ENCODE measurements around the gene MYRIP. TPM values are rescaled to one million over a fixed set of nuclear protein-coding genes. Genes with fewer than 3 reads are reported as not detected.

MYRIP gene
- total and polyA plus RNA-seq, 2 experiments from 2014 or later, result 1.5 to 1.8 TPM

DNA sequence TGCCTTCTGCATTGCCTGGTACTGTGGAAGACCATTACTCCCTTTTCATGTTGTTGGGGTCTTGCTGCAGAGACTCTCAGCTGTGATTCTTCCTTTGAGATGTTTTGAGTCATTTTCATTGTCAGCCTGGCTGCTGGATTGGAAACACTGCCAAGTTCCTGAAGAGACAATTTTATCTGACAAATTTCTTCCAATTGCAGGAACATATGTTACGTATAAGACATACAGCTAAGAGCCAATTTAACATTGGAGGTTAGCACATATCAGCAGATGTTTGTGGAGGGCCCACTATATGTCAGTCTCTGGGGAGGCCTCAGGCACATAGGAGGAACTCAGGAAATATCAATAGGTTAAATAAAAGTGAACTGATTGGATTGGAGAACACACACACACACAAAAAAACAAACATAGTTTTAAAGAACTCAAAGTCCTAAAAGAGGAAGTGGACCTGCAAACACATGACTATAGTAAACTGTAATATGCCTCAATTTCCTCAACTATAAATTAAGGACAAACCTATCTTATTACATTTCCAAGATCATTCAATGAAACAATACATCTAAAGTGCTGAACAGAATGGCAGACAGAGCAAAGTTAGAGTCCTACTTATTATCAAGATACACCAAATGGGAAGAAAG, 172.3 kb downstream of the MYRIP start:
- no peaks in the 10 kb centered on the region for H3K9me2 ChIP-seq (ENCODE audit: insufficient read depth)
- Mint-ChIP-seq H3K4me3 (no peak overlapping the region), H3K36me3 (ENCODE audit: low read depth) (no peaks in the 10 kb centered on the region; the same call in 2 of the 3 replicates), H3K27ac (no peak overlapping the region), H3K27me3 (ENCODE audit: insufficient read depth, low read depth, poor library complexity) (peaks cover 2% of the 10 kb centered on the region), H3K9me3 (peaks cover 7% of the 10 kb centered on the region), H3K4me1 (peaks cover 4% of the 10 kb centered on the region; the same call in 2 of the 3 replicates)
- H2AFZ ChIP-seq, result no peak overlapping the region
- DNase-seq (ENCODE audit: low spot score) (no peak), ATAC-seq (no peak)
- no peaks in the 10 kb centered on the region for H4K20me1 ChIP-seq (replicated peaks; ENCODE audit: insufficient read depth)
- TF ChIP-seq JUNB (IDR thresholded peaks at IDR 0.05; ENCODE audit: unreplicated experiment) (no peak), ZNF331 (CRISPR knock-in tag; IDR thresholded peaks at IDR 0.05; ENCODE audit: low read depth) (no peak), EZH2 (IDR thresholded peaks at IDR 0.05; ENCODE audit: low read depth, unreplicated experiment) (no peak), ZNF114 (CRISPR knock-in tag; IDR thresholded peaks at IDR 0.05) (no peak), CREB1 (CRISPR knock-in tag; IDR thresholded peaks at IDR 0.05; ENCODE audit: low read depth) (no peak), POLR2AphosphoS5 (IDR thresholded peaks at IDR 0.05; ENCODE audit: low read depth) (no peak), NANOG (IDR thresholded peaks at IDR 0.05; ENCODE audit: borderline replicate concordance) (no peak), STAT1 (IDR thresholded peaks at IDR 0.05; ENCODE audit: unreplicated experiment) (no peak), EZH2phosphoT487 (IDR thresholded peaks at IDR 0.05; ENCODE audit: unreplicated experiment) (no peak)
- TF ChIP-seq, protein P1, sequence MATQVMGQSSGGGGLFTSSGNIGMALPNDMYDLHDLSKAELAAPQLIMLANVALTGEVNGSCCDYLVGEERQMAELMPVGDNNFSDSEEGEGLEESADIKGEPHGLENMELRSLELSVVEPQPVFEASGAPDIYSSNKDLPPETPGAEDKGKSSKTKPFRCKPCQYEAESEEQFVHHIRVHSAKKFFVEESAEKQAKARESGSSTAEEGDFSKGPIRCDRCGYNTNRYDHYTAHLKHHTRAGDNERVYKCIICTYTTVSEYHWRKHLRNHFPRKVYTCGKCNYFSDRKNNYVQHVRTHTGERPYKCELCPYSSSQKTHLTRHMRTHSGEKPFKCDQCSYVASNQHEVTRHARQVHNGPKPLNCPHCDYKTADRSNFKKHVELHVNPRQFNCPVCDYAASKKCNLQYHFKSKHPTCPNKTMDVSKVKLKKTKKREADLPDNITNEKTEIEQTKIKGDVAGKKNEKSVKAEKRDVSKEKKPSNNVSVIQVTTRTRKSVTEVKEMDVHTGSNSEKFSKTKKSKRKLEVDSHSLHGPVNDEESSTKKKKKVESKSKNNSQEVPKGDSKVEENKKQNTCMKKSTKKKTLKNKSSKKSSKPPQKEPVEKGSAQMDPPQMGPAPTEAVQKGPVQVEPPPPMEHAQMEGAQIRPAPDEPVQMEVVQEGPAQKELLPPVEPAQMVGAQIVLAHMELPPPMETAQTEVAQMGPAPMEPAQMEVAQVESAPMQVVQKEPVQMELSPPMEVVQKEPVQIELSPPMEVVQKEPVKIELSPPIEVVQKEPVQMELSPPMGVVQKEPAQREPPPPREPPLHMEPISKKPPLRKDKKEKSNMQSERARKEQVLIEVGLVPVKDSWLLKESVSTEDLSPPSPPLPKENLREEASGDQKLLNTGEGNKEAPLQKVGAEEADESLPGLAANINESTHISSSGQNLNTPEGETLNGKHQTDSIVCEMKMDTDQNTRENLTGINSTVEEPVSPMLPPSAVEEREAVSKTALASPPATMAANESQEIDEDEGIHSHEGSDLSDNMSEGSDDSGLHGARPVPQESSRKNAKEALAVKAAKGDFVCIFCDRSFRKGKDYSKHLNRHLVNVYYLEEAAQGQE (IDR thresholded peaks at IDR 0.05; ENCODE audit: unreplicated experiment), result no peak
- TF ChIP-seq, protein P2, sequence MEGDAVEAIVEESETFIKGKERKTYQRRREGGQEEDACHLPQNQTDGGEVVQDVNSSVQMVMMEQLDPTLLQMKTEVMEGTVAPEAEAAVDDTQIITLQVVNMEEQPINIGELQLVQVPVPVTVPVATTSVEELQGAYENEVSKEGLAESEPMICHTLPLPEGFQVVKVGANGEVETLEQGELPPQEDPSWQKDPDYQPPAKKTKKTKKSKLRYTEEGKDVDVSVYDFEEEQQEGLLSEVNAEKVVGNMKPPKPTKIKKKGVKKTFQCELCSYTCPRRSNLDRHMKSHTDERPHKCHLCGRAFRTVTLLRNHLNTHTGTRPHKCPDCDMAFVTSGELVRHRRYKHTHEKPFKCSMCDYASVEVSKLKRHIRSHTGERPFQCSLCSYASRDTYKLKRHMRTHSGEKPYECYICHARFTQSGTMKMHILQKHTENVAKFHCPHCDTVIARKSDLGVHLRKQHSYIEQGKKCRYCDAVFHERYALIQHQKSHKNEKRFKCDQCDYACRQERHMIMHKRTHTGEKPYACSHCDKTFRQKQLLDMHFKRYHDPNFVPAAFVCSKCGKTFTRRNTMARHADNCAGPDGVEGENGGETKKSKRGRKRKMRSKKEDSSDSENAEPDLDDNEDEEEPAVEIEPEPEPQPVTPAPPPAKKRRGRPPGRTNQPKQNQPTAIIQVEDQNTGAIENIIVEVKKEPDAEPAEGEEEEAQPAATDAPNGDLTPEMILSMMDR (conservative IDR thresholded peaks at IDR 0.05; ENCODE audit: low read depth in 2 of 2), result no peak
- TF ChIP-seq, protein P3, sequence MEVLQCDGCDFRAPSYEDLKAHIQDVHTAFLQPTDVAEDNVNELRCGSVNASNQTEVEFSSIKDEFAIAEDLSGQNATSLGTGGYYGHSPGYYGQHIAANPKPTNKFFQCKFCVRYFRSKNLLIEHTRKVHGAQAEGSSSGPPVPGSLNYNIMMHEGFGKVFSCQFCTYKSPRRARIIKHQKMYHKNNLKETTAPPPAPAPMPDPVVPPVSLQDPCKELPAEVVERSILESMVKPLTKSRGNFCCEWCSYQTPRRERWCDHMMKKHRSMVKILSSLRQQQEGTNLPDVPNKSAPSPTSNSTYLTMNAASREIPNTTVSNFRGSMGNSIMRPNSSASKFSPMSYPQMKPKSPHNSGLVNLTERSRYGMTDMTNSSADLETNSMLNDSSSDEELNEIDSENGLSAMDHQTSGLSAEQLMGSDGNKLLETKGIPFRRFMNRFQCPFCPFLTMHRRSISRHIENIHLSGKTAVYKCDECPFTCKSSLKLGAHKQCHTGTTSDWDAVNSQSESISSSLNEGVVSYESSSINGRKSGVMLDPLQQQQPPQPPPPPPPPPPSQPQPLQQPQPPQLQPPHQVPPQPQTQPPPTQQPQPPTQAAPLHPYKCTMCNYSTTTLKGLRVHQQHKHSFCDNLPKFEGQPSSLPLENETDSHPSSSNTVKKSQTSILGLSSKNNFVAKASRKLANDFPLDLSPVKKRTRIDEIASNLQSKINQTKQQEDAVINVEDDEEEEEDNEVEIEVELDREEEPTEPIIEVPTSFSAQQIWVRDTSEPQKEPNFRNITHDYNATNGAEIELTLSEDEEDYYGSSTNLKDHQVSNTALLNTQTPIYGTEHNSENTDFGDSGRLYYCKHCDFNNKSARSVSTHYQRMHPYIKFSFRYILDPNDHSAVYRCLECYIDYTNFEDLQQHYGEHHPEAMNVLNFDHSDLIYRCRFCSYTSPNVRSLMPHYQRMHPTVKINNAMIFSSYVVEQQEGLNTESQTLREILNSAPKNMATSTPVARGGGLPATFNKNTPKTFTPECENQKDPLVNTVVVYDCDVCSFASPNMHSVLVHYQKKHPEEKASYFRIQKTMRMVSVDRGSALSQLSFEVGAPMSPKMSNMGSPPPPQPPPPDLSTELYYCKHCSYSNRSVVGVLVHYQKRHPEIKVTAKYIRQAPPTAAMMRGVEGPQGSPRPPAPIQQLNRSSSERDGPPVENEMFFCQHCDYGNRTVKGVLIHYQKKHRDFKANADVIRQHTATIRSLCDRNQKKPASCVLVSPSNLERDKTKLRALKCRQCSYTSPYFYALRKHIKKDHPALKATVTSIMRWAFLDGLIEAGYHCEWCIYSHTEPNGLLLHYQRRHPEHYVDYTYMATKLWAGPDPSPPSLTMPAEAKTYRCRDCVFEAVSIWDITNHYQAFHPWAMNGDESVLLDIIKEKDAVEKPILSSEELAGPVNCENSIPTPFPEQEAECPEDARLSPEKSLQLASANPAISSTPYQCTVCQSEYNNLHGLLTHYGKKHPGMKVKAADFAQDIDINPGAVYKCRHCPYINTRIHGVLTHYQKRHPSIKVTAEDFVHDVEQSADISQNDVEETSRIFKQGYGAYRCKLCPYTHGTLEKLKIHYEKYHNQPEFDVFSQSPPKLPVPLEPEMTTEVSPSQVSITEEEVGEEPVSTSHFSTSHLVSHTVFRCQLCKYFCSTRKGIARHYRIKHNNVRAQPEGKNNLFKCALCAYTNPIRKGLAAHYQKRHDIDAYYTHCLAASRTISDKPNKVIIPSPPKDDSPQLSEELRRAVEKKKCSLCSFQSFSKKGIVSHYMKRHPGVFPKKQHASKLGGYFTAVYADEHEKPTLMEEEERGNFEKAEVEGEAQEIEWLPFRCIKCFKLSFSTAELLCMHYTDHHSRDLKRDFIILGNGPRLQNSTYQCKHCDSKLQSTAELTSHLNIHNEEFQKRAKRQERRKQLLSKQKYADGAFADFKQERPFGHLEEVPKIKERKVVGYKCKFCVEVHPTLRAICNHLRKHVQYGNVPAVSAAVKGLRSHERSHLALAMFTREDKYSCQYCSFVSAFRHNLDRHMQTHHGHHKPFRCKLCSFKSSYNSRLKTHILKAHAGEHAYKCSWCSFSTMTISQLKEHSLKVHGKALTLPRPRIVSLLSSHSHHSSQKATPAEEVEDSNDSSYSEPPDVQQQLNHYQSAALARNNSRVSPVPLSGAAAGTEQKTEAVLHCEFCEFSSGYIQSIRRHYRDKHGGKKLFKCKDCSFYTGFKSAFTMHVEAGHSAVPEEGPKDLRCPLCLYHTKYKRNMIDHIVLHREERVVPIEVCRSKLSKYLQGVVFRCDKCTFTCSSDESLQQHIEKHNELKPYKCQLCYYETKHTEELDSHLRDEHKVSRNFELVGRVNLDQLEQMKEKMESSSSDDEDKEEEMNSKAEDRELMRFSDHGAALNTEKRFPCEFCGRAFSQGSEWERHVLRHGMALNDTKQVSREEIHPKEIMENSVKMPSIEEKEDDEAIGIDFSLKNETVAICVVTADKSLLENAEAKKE (CRISPR knock-in tag; IDR thresholded peaks at IDR 0.05), result no peak
- TF ChIP-seq, protein P4, sequence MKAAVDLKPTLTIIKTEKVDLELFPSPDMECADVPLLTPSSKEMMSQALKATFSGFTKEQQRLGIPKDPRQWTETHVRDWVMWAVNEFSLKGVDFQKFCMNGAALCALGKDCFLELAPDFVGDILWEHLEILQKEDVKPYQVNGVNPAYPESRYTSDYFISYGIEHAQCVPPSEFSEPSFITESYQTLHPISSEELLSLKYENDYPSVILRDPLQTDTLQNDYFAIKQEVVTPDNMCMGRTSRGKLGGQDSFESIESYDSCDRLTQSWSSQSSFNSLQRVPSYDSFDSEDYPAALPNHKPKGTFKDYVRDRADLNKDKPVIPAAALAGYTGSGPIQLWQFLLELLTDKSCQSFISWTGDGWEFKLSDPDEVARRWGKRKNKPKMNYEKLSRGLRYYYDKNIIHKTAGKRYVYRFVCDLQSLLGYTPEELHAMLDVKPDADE (IDR thresholded peaks at IDR 0.05), result no peak
- H3K36me3 ChIP-seq (ENCODE audit: insufficient read depth), result no peaks in the 10 kb centered on the region
- H3K4me2 ChIP-seq, result no peak overlapping the region
- no peak overlapping the region for H3K4me3 ChIP-seq
- no peaks in the 10 kb centered on the region for H3F3A ChIP-seq (replicated peaks; ENCODE audit: low read depth)
- peaks cover 5% of the 10 kb centered on the region; the same call in 1 of the 2 replicates for H3K4me1 ChIP-seq (ENCODE audit: insufficient read depth)
- no peaks in the 10 kb centered on the region for H3K79me2 ChIP-seq (replicated peaks; ENCODE audit: insufficient read depth)
- H3K27ac ChIP-seq (ENCODE audit: low read depth), result no peak overlapping the region
- H3K27me3 ChIP-seq (ENCODE audit: insufficient read depth), result no peaks in the 10 kb centered on the region
